GM12878 (cell line): Measurements from ENCODE around the gene ASIC2. TPM values are rescaled to one million over a fixed set of nuclear protein-coding genes. Genes with fewer than 3 reads are reported as not detected.

Experiments used
- ATAC-seq: fragments of 200-7000 bp; cut with Tn5 transposase; 3 replicates; pipeline ENCODE4 v1.9.1; 2020; ENCODE audit warnings: mild to moderate bottlenecking, moderate library complexity
- BruUV-seq: library from RNA; stranded (reverse); fragments of 400-500 nt; replicated peaks from 2 replicates; lab custom pipeline; 2021; lab: Mats Ljungman, UMichigan
- CTCF ChIA-PET: fragments of 300-600 bp; sonication (Branson Sonifier 250); formaldehyde crosslinking; extraction: SDS; loops from one replicate; lab custom pipeline; 2021; ENCODE audit warnings: inconsistent platforms; lab: Yijun Ruan, JAX
- POLR2A ChIA-PET: fragments of 350-600 bp; formaldehyde crosslinking; extraction: SDS; loops from one replicate; lab custom pipeline; 2021; ENCODE audit warnings: inconsistent platforms; lab: Charles Lee
- RAD21 ChIA-PET: fragments of 300-600 bp; sonication (Branson Sonifier 250); formaldehyde crosslinking; loops from one replicate; lab custom pipeline; 2023; ENCODE audit warnings: antibody characterized with exemption; ENCODE audit not compliant: unreplicated experiment; lab: Charles Lee
- SMC1A ChIA-PET: fragments of 300-600 bp; sonication (Branson Sonifier 250); formaldehyde crosslinking; loops from one replicate; lab custom pipeline; 2023; ENCODE audit not compliant: unreplicated experiment, uncharacterized antibody; lab: Charles Lee
- DNase-seq: peaks from one replicate; pipeline ENCODE4 v3.0.0-alpha.2; 2011; ENCODE audit warnings: low read depth, low spot score
- FAIRE-seq: peaks from 3 replicates; lab custom pipeline; 2011; peaks lifted over from hg19 to GRCh38; lab: Jason Lieb, UNC
- H2AFZ ChIP-seq: 2 replicates; pipeline ENCODE4 v1.6.0; 2011; ENCODE audit warnings: low read depth, low read length, control low read depth; ENCODE audit not compliant: control insufficient read depth
- H3K27ac ChIP-seq: 2 replicates; pipeline ENCODE4 v1.5.1; 2011; ENCODE audit warnings: control low read depth; ENCODE audit not compliant: control insufficient read depth, insufficient read depth
- H3K27me3 ChIP-seq, 2 experiments: replicated peaks in 1 of 2; 2 replicates each; pipeline versions ENCODE4 v1.6.0 to v1.6.1; 2011; ENCODE audit warnings: low read length in 1 of 2; ENCODE audit not compliant: control insufficient read depth in 2 of 2, insufficient read depth in 2 of 2
- H3K36me3 ChIP-seq, 2 experiments: 2 replicates each; pipeline ENCODE4 v1.5.1; 2011; ENCODE audit warnings: low read length in 1 of 2; ENCODE audit not compliant: control insufficient read depth in 2 of 2, insufficient read depth in 2 of 2
- H3K4me1 ChIP-seq: 2 replicates; pipeline ENCODE4 v1.6.1; 2011; ENCODE audit warnings: mild to moderate bottlenecking, low read length, moderate library complexity, mixed read lengths; ENCODE audit not compliant: control insufficient read depth, insufficient read depth
- H3K4me2 ChIP-seq: 2 replicates; pipeline ENCODE4 v1.6.0; 2011; ENCODE audit warnings: control low read depth; ENCODE audit not compliant: control insufficient read depth, insufficient read depth
- H3K4me3 ChIP-seq: fragments of 200-600 bp; sonication (generic); 2 replicates; pipeline ENCODE4 v1.5.1; 2016
- H3K79me2 ChIP-seq: 2 replicates; pipeline ENCODE4 v1.6.0; 2011; ENCODE audit warnings: low read length; ENCODE audit not compliant: control insufficient read depth, insufficient read depth
- H3K9ac ChIP-seq: 2 replicates; pipeline ENCODE4 v1.8.0; 2011; ENCODE audit warnings: low read length, control low read depth, mixed read lengths; ENCODE audit not compliant: control insufficient read depth, insufficient read depth
- H3K9me3 ChIP-seq: replicated peaks from 3 replicates; pipeline ENCODE4 v1.5.1; 2011; ENCODE audit warnings: mild to moderate bottlenecking, low read length; ENCODE audit not compliant: control insufficient read depth, insufficient read depth
- H4K20me1 ChIP-seq: 2 replicates; pipeline ENCODE4 v1.6.0; 2011; ENCODE audit not compliant: control insufficient read depth, insufficient read depth
- E4F1 ChIP-seq: fragments of 450-650 bp; IDR thresholded peaks from 2 replicates; pipeline ENCODE4 v1.6.1; 2018; ENCODE audit warnings: borderline replicate concordance, mild to moderate bottlenecking; ENCODE audit not compliant: partially characterized antibody
- EZH2 ChIP-seq: IDR thresholded peaks from 2 replicates; pipeline ENCODE4 v1.6.1; 2012; ENCODE audit warnings: low read depth, mild to moderate bottlenecking, control low read depth, inconsistent platforms, low read length, borderline replicate concordance; ENCODE audit not compliant: control insufficient read depth
- WRNIP1 ChIP-seq: IDR thresholded peaks from 2 replicates; pipeline ENCODE4 v1.6.1; 2011; ENCODE audit warnings: low read depth, low read length, improper control_type of control experiment, borderline replicate concordance
- WGBS: methylation state at CpG from one replicate; pipeline ENCODE4 v1.1.6; 2016; ENCODE audit warnings: low lambda C conversion rate; ENCODE audit not compliant: insufficient replicate concordance, insufficient coverage; ENCODE audit errors: missing lambda C conversion rate; 5-methylcytosine and 5-hydroxymethylcytosine counted together
- in situ Hi-C: fragments of 300-500 bp; cut with MboI; formaldehyde crosslinking; loops from 9 replicates; pipeline ENCODE4 v1.14.3; 2018; ENCODE audit warnings: mixed read lengths
- intact Hi-C: fragments of 100-400 bp; cut with micrococcal nuclease; formaldehyde crosslinking; loops from one replicate; pipeline ENCODE4 v1.14.2; 2022; ENCODE audit not compliant: unreplicated experiment
- polyA plus RNA-seq, 11 experiments: library from polyadenylated mRNA; depleted of rRNA in 4 of 11; unstranded in 6 of 11; stranded (reverse) in 5 of 11; fragments of >200 nt; fragmentation: Nextera tagmentation in 4 of 11; fragmentation: Illumina TruSeq in 1 of 11; extraction: Ambion mirVana in 4 of 11; extraction: Trizol in 1 of 11; gene quantifications; 1 replicate in 1 of 11; 2 replicates in 10 of 11; pipeline versions ENCODE4 v1.2.1 to v1.2.3, GENCODE V29; 2011 to 2016; ENCODE audit warnings: inconsistent platforms in 2 of 11, missing spikeins in 2 of 11, low read depth in 1 of 11
- total RNA-seq, 4 experiments: library from RNA; depleted of rRNA in 3 of 4; stranded (reverse); fragments of >200 nt in 3 of 4; fragmentation: Illumina TruSeq in 1 of 4; extraction: Trizol in 1 of 4; gene quantifications; 2 replicates each; pipeline versions ENCODE4 v1.2.1 to v1.2.3, GENCODE V29; 2013 to 2021
- TF ChIP-seq, protein P1 (sequence below): IDR thresholded peaks from 2 replicates; pipeline ENCODE4 v1.6.1; 2012; ENCODE audit warnings: improper control_type of control experiment, low read depth, low read length; ENCODE audit not compliant: insufficient replicate concordance

The ASIC2 gene
- total and polyA plus RNA-seq, 10 of the 15 experiments (the other 5 are each of a cell fraction or from before 2014, with no cell fraction given) = not detected

- DNase-seq (no peak), ATAC-seq (no peak), FAIRE-seq (no peak)
- in situ Hi-C loops (no loop called here), intact Hi-C loops (no loop called here)
- H3K9me3 ChIP-seq = no peaks in the 10 kb centered on the region
- ChIA-PET CTCF (no interaction called here), POLR2A (interaction anchor here (0.6 kb wide), 2 partner anchors 65 to 653 kb away, joined by 3 read pairs; no protein-coding TSS in a partner anchor), SMC1A (no interaction called here), RAD21 (no interaction called here)
- H3K79me2 ChIP-seq = no peaks in the 10 kb centered on the region
- TF ChIP-seq E4F1 (no peak), WRNIP1 (no peak), EZH2 (no peak)
- TF ChIP-seq, protein P1, sequence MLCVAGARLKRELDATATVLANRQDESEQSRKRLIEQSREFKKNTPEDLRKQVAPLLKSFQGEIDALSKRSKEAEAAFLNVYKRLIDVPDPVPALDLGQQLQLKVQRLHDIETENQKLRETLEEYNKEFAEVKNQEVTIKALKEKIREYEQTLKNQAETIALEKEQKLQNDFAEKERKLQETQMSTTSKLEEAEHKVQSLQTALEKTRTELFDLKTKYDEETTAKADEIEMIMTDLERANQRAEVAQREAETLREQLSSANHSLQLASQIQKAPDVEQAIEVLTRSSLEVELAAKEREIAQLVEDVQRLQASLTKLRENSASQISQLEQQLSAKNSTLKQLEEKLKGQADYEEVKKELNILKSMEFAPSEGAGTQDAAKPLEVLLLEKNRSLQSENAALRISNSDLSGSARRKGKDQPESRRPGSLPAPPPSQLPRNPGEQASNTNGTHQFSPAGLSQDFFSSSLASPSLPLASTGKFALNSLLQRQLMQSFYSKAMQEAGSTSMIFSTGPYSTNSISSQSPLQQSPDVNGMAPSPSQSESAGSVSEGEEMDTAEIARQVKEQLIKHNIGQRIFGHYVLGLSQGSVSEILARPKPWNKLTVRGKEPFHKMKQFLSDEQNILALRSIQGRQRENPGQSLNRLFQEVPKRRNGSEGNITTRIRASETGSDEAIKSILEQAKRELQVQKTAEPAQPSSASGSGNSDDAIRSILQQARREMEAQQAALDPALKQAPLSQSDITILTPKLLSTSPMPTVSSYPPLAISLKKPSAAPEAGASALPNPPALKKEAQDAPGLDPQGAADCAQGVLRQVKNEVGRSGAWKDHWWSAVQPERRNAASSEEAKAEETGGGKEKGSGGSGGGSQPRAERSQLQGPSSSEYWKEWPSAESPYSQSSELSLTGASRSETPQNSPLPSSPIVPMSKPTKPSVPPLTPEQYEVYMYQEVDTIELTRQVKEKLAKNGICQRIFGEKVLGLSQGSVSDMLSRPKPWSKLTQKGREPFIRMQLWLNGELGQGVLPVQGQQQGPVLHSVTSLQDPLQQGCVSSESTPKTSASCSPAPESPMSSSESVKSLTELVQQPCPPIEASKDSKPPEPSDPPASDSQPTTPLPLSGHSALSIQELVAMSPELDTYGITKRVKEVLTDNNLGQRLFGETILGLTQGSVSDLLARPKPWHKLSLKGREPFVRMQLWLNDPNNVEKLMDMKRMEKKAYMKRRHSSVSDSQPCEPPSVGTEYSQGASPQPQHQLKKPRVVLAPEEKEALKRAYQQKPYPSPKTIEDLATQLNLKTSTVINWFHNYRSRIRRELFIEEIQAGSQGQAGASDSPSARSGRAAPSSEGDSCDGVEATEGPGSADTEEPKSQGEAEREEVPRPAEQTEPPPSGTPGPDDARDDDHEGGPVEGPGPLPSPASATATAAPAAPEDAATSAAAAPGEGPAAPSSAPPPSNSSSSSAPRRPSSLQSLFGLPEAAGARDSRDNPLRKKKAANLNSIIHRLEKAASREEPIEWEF = no peak
- no peaks in the 10 kb centered on the region for H3K36me3 ChIP-seq
- no peak overlapping the region for H3K4me2 ChIP-seq
- no peak overlapping the region for H3K27ac ChIP-seq
- H2AFZ ChIP-seq = no peak overlapping the region
- no peaks in the 10 kb centered on the region for H4K20me1 ChIP-seq
- H3K9ac ChIP-seq = no peak overlapping the region
- peaks cover 0 to 4% of the 10 kb centered on the region in 2 experiments; a peak in 2 of 4 replicates for H3K27me3 ChIP-seq
- H3K4me3 ChIP-seq = no peak overlapping the region
- H3K4me1 ChIP-seq = no peaks in the 10 kb centered on the region
- no TSS peak for BruUV-seq
- WGBS = 30% methylated on average over 3 of the region's 3 CpGs
These were observed 213.9 kb downstream of the ASIC2 start for GRCh38 chr17:33079201-33079600.
